H1 (cell line): ENCODE data around the gene EHD4. TPM values are rescaled to one million over a fixed set of nuclear protein-coding genes. Genes with fewer than 3 reads are reported as not detected.

Experiments used
- JUN ChIP-seq: IDR thresholded peaks from 2 replicates; pipeline ENCODE4 v1.6.1; 2011; ENCODE audit warnings: low read depth, mild to moderate bottlenecking, improper control_type of control experiment, low read length
- SIX5 ChIP-seq: IDR thresholded peaks from 2 replicates; pipeline ENCODE4 v1.6.1; 2011; ENCODE audit warnings: mild to moderate bottlenecking, low read depth, low read length
- ZNF274 ChIP-seq: IDR thresholded peaks from 2 replicates; pipeline ENCODE4 v1.7.0; 2012; ENCODE audit warnings: low read length, borderline replicate concordance; ENCODE audit errors: extremely low read depth
- polyA plus RNA-seq, 7 experiments: library from polyadenylated mRNA; depleted of rRNA in 3 of 7; stranded (reverse) in 5 of 7; unstranded in 2 of 7; fragments of >200 nt in 5 of 7; fragments of 200-250 nt in 2 of 7; gene quantifications; 1 replicate in 5 of 7; 2 replicates in 1 of 7; 4 replicates in 1 of 7; pipeline versions ENCODE4 v1.2.1 to v1.2.3, GENCODE V29; 2011 to 2013; ENCODE audit warnings: missing spikeins in 2 of 7, mixed read lengths in 2 of 7
- total RNA-seq: library from RNA; stranded (reverse); fragmentation: NEBNext Ultra II Directional; extraction: Animal tissue kit (Norgen Biotek cat#: 25700); gene quantifications from 2 replicates; pipeline ENCODE4 v1.2.1, GENCODE V29; 2021

The EHD4 gene
- total and polyA plus RNA-seq, 2 of the 8 experiments (the other 6 are each of a cell fraction or from before 2014, with no cell fraction given): 17.5 to 24.5 TPM

DNA sequence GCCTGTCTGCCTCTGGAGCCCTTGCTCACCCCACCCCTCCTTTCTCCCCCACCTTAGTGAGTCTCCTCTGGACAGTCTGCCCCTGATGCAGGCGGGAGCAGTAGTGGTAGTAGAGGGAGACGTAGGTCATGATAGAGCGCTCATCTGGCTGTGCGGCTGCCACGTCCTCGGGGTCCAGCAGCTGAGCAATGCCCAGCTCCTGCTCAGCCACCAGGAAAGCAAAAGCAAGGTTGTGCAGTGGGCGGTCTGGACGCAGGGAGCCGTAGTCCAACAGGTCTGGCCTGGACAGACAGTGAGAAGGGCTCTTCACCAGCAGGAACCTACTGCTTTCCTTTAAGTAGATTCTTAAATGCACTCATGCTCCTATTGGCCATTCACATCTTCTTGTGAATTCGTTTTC lies 85.2 kb downstream of the EHD4 start (continued):
- TF ChIP-seq SIX5 (no peak), ZNF274 (no peak), JUN (no peak)
